Activated CD4-positive, alpha-beta memory T cell treated with anti-CD3 and anti-CD28 coated beads, Interleukin-2, amount 10 ng/mL, durations not matched to agents 7 days and 5 days (primary cell): ENCODE measurements around the gene CAMK2N1. TPM values are rescaled to one million over a fixed set of nuclear protein-coding genes. Genes with fewer than 3 reads are reported as not detected.

Experiments used
- CTCF ChIA-PET: fragments of 350-600 bp; sonication (Branson Sonifier 250); formaldehyde crosslinking; loops from one replicate; lab custom pipeline; 2021; ENCODE audit warnings: antibody characterized with exemption, inconsistent platforms; lab: Charles Lee
- POLR2A ChIA-PET: fragments of 350-600 bp; sonication (Branson Sonifier 250); formaldehyde crosslinking; loops from one replicate; lab custom pipeline; 2021; ENCODE audit warnings: antibody characterized with exemption; lab: Charles Lee
- DNase-seq: peaks from one replicate; pipeline ENCODE4 v3.0.0-alpha.2; 2020
- H3K27ac Mint-ChIP-seq: one replicate; pipeline ENCODE4 v1.8.0; 2021; ENCODE audit warnings: mild to moderate bottlenecking, mixed read lengths
- H3K27me3 Mint-ChIP-seq: one replicate; pipeline ENCODE4 v1.8.0; 2021; ENCODE audit warnings: mixed read lengths
- H3K36me3 Mint-ChIP-seq: one replicate; pipeline ENCODE4 v1.8.0; 2021; ENCODE audit warnings: low read depth, mixed read lengths
- H3K4me1 Mint-ChIP-seq: one replicate; pipeline ENCODE4 v1.8.0; 2021; ENCODE audit warnings: mixed read lengths
- H3K4me3 Mint-ChIP-seq: one replicate; pipeline ENCODE4 v1.8.0; 2021; ENCODE audit warnings: mild to moderate bottlenecking, mixed read lengths
- H3K9me3 Mint-ChIP-seq: one replicate; pipeline ENCODE4 v1.8.0; 2021; ENCODE audit warnings: mixed read lengths
- total RNA-seq, 2 experiments: library from RNA; stranded (reverse); gene quantifications; one replicate each; pipeline ENCODE4 v1.2.3, GENCODE V29; 2021

CAMK2N1 gene
- total RNA-seq, 2 experiments from 2014 or later, result 0.63 to 0.88 TPM

DNA sequence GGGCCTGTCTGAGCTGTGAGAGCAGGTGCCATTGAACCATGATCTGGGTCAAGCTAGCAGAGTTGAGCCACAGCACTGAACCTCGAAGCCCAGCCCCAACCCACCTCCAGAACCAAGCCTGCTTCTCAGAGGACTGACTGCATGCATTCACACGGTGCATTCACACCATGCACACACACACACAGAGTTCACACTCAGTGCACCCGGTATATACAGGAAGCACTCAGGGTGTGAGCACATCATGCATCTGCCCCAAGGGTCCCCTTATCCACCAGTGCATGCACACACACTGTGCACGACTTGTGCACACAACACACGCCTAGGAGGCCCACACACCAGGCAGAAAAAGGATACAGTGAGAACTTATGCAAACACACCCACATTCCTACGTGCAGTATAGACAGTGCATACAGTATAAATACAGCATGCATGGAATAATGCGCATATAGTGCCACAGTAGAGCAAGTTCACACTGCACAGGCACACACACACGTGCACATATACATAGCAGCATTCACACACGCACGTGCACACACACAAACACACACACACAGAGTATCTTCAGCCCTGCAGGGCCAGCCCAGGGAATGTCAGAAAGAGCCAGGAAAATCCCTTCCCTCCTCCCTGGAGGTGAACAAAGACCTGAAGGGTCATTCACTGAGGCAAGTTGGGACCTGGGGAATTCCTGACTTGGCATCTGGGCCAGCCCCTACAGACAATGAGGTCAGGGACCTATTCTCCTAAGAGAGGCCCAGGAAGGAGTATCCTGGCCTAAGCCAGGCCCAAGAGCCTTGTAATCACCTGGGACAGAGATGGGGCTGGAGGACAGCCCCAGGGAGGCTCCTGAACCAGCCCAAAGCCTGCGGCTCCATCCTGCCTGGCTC, 42.1 kb downstream of the CAMK2N1 start:
- no peaks in the 10 kb centered on the region for H3K9me3 Mint-ChIP-seq
- no peak overlapping the region for H3K4me3 Mint-ChIP-seq
- peaks cover 4% of the 10 kb centered on the region for H3K27me3 Mint-ChIP-seq
- no peak overlapping the region for H3K27ac Mint-ChIP-seq
- H3K36me3 Mint-ChIP-seq, result no peaks in the 10 kb centered on the region
- ChIA-PET POLR2A (no interaction called here), CTCF (interaction anchor here (0.5 kb wide), 1 partner anchor 231 kb away, joined by 4 read pairs; no protein-coding TSS in a partner anchor)
- H3K4me1 Mint-ChIP-seq, result no peaks in the 10 kb centered on the region
- no peak for DNase-seq

DNA sequence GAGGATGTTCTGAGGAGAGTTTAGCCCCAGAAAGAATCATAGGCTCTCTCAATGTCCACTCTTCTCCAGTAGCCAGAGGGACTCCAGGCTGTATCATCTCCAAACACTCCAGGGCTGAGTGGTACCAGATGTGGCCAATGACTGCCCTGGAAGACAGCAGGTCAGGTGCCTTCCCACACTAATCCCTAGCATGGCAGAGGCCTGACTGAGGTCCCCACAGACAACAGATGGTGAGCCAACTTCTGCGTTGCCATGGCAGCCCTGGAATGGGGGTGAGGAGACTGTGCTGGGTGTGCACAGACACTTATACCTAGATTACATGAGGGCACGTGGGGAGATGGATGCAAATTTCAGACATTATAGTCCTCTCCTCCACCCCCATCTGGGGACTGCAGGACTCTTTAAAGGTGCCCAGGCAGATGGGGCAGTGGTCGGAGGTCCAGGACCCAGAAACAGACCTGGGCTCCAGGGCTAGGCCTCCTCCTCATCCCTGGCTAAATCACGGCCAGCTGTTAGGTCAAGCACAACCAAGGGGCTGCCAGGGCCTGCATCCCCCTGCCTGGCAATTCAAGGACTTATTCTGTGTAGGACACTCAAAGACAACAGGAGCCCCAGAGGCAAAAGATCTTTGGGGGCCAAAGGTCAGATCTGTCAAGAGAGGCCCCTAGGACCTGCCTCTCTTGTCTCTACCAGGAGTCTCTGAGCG, 42.9 kb downstream of the CAMK2N1 start:
- no peaks in the 10 kb centered on the region for H3K4me1 Mint-ChIP-seq
- no peak for DNase-seq
- peaks cover 4% of the 10 kb centered on the region for H3K27me3 Mint-ChIP-seq
- no peaks in the 10 kb centered on the region for H3K9me3 Mint-ChIP-seq
- ChIA-PET POLR2A (no interaction called here), CTCF (no interaction called here)
- no peak overlapping the region for H3K27ac Mint-ChIP-seq
- no peaks in the 10 kb centered on the region for H3K36me3 Mint-ChIP-seq
- H3K4me3 Mint-ChIP-seq, result no peak overlapping the region

DNA sequence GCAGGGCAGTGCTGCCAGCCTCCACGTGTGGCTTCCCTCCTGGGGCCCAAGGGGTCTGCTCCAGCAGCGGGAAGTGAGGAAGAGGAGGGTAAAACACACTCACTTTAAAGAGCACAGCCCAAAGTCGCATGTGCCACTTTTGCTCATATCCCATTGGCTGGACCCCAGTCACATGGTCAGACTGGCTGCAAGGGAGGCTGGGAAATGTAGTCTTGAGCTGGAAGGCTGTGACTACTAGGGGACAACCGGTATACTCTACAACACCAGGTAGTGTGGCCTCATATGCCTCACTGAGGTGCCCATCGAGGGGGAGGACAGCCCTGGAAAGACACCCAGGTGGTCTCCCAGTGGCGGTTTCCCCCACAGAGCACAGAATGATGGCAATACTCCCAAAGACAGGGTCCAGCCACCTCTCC, 45.2 kb downstream of the CAMK2N1 start:
- CTCF ChIA-PET, result no interaction called here

DNA sequence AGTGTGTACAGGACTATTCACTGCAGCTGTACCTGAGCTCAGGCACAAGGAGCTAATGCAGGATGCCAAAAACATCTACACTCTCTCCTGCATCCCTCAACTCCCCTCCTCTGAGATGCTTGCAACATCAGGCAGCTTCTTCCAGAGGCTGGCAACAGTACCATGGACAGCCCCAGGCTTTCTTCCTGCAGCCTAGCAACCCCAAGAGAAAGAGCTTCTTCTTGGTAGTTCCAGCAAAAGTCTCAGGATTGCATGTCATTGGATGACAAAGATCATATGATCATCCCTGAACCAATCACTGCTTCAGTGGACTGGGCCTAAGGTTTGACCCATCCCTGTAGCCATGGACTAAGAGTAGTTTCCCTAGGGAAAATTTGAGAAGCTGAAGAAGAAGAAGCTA, 46.7 kb downstream of the CAMK2N1 start:
- DNase-seq, result no peak
- no peak overlapping the region for H3K27ac Mint-ChIP-seq
- ChIA-PET POLR2A (no interaction called here), CTCF (interaction anchor here (1.3 kb wide), 1 partner anchor 10 kb away, joined by 3 read pairs; no protein-coding TSS in a partner anchor)
- peaks cover 2% of the 10 kb centered on the region for H3K27me3 Mint-ChIP-seq
- no peaks in the 10 kb centered on the region for H3K36me3 Mint-ChIP-seq
- H3K4me3 Mint-ChIP-seq, result no peak overlapping the region
- H3K9me3 Mint-ChIP-seq, result no peaks in the 10 kb centered on the region
- no peaks in the 10 kb centered on the region for H3K4me1 Mint-ChIP-seq

More for the DNA sequence above, 45.2 kb downstream of the CAMK2N1 start:
- peaks cover 2% of the 10 kb centered on the region for H3K27me3 Mint-ChIP-seq
- H3K4me3 Mint-ChIP-seq, result no peak overlapping the region
- H3K36me3 Mint-ChIP-seq, result no peaks in the 10 kb centered on the region
- no peaks in the 10 kb centered on the region for H3K9me3 Mint-ChIP-seq
- POLR2A ChIA-PET, result no interaction called here
- H3K4me1 Mint-ChIP-seq, result no peaks in the 10 kb centered on the region
- no peak overlapping the region for H3K27ac Mint-ChIP-seq
- peak; percentile 52 for DNase-seq

DNA sequence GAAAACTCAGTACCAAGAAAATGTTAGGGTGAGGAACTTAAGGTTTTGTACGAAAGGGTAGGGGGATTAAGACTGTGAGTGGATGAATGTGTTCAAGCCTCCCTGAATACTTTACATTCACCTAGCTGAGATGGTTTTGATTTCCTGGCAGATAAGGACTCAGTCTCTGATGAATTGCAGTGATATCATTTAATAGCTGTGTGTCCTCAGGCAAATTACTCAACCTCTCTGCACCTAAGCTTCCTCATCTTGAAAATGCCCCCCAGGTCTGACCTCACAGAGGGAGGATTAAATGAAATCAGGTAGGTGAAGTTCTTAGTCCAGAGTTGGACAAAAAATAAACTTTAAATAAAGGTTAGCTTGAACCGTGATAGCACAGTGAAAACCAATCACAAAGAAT, 48.4 kb downstream of the CAMK2N1 start:
- POLR2A ChIA-PET, result no interaction called here
- Mint-ChIP-seq H3K36me3 (no peaks in the 10 kb centered on the region), H3K4me1 (no peaks in the 10 kb centered on the region), H3K27ac (no peak overlapping the region), H3K9me3 (no peaks in the 10 kb centered on the region), H3K4me3 (no peak overlapping the region), H3K27me3 (peaks cover 6% of the 10 kb centered on the region)
- DNase-seq, result no peak
- CTCF ChIA-PET, result no interaction called here

DNA sequence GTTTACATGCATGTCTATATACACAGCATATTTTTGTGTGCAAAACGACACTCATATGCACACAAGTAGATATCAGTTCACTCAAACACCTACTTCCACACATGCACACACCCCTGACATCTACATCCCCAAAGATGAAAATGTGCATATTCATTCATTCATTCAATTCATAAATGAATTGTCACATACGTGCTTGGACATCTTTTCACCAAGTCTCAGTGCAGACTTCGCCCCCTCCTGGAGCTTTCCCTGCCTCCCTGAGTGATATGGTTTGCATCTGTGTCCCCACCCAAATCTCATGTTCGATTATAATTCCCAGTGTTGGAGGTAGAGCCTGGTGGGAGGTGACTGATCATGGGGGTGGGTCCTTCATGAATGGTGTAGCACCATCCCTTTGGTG, 53.1 kb downstream of the CAMK2N1 start:
- POLR2A ChIA-PET, result no interaction called here

More for the DNA sequence above, 53.1 kb downstream of the CAMK2N1 start:
- H3K4me3 Mint-ChIP-seq, result no peak overlapping the region
- no peaks in the 10 kb centered on the region for H3K36me3 Mint-ChIP-seq
- DNase-seq, result no peak
- H3K27me3 Mint-ChIP-seq, result peaks cover 22% of the 10 kb centered on the region
- H3K27ac Mint-ChIP-seq, result no peak overlapping the region
- no peaks in the 10 kb centered on the region for H3K9me3 Mint-ChIP-seq
- no peaks in the 10 kb centered on the region for H3K4me1 Mint-ChIP-seq
- CTCF ChIA-PET, result no interaction called here

Other genes with a start within 250 kb of the CAMK2N1 start
- gene VWA5B1, start 195.3 kb downstream of the CAMK2N1 start, total RNA-seq, result not detected
- gene MUL1, start 21.9 kb upstream of the CAMK2N1 start, total RNA-seq, result 10 to 100 TPM; 21.0 to 21.8 TPM
- gene FAM43B, start 66.4 kb upstream of the CAMK2N1 start, total RNA-seq, result not detected
- gene CDA, start 102.9 kb upstream of the CAMK2N1 start, total RNA-seq, result not detected
- 1 to 10 TPM; 6.6 TPM for gene PINK1, start 147.2 kb upstream of the CAMK2N1 start, total RNA-seq
- 100 to 1,000 TPM; 171 to 182 TPM for gene DDOST, start 175.2 kb upstream of the CAMK2N1 start, total RNA-seq
- gene KIF17, start 231.8 kb upstream of the CAMK2N1 start, total RNA-seq, result not detected
- gene SH2D5, start 246.5 kb upstream of the CAMK2N1 start, total RNA-seq, result under 1 TPM in 1 of 2 experiments, not detected in 1; 0.23 TPM